HG02623 (cell line): ENCODE data around the gene SOBP.

Experiments
- ATAC-seq: cut with Tn5 transposase; IDR thresholded peaks from one replicate; pipeline ENCODE4 v1.9.1; 2021; ENCODE audit warnings: moderate library complexity; ENCODE audit not compliant: unreplicated experiment

SOBP gene

GRCh38 chr6:107635057-107635515 is 145.2 kb downstream of the SOBP start:
- ATAC-seq = no peak

GRCh38 chr6:107636486-107636885 is 146.6 kb downstream of the SOBP start:
- ATAC-seq = no peak

GRCh38 chr6:107637316-107638315 is 147.7 kb downstream of the SOBP start:
- ATAC-seq = no peak

- no peak for ATAC-seq
Observed at GRCh38 chr6:107638493-107638892, 148.6 kb downstream of the SOBP start.

- no peak for ATAC-seq
Observed at GRCh38 chr6:107639511-107639910, 149.6 kb downstream of the SOBP start.

- no peak for ATAC-seq
Observed at GRCh38 chr6:107641071-107641470, 151.2 kb downstream of the SOBP start.

- no peak for ATAC-seq
Observed at GRCh38 chr6:107641500-107641941, 151.6 kb downstream of the SOBP start.

GRCh38 chr6:107642095-107642860 is 152.4 kb downstream of the SOBP start:
- ATAC-seq = peak; percentile 68

GRCh38 chr6:107642861-107643328 is 153.0 kb downstream of the SOBP start:
- no peak for ATAC-seq

GRCh38 chr6:107644513-107644912 is 154.6 kb downstream of the SOBP start:
- no peak for ATAC-seq

- ATAC-seq = no peak
Observed at GRCh38 chr6:107645740-107646139, 155.8 kb downstream of the SOBP start.

- ATAC-seq = no peak
Observed at GRCh38 chr6:107646176-107646575, 156.3 kb downstream of the SOBP start.

- no peak for ATAC-seq
Observed at GRCh38 chr6:107646776-107647438, 157.0 kb downstream of the SOBP start.

GRCh38 chr6:107647439-107647948 is 157.6 kb downstream of the SOBP start:
- ATAC-seq = no peak

- ATAC-seq = no peak
Observed at GRCh38 chr6:107648983-107649382, 159.1 kb downstream of the SOBP start.

- no peak for ATAC-seq
Observed at GRCh38 chr6:107652526-107653182, 162.7 kb downstream of the SOBP start.

- no peak for ATAC-seq
Observed at GRCh38 chr6:107653183-107653580, 163.3 kb downstream of the SOBP start.

- ATAC-seq = no peak
Observed at GRCh38 chr6:107653861-107654394, 164.0 kb downstream of the SOBP start.

GRCh38 chr6:107654764-107655163 is 164.8 kb downstream of the SOBP start:
- ATAC-seq = no peak

GRCh38 chr6:107655245-107655644 is 165.3 kb downstream of the SOBP start:
- no peak for ATAC-seq
